Dermis microvascular lymphatic vessel endothelial cell (primary cell): Measurements from ENCODE around the gene ZC3H12A. TPM values are rescaled to one million over a fixed set of nuclear protein-coding genes. Genes with fewer than 3 reads are reported as not detected.

Experiments
- DNase-seq, 2 donors: peaks; one replicate each; pipeline versions ENCODE4 v3.0.0 to v3.0.0-alpha.2; 2010; ENCODE audit warnings: low read depth in 2 of 2
- total RNA-seq: library from RNA; depleted of rRNA; stranded (reverse); fragments of >200 nt; gene quantifications from 2 replicates; pipeline ENCODE4 v1.2.1, GENCODE V29; 2014

The ZC3H12A gene
- total RNA-seq = 1.9 and 2.3 TPM in 2 replicates

DNA sequence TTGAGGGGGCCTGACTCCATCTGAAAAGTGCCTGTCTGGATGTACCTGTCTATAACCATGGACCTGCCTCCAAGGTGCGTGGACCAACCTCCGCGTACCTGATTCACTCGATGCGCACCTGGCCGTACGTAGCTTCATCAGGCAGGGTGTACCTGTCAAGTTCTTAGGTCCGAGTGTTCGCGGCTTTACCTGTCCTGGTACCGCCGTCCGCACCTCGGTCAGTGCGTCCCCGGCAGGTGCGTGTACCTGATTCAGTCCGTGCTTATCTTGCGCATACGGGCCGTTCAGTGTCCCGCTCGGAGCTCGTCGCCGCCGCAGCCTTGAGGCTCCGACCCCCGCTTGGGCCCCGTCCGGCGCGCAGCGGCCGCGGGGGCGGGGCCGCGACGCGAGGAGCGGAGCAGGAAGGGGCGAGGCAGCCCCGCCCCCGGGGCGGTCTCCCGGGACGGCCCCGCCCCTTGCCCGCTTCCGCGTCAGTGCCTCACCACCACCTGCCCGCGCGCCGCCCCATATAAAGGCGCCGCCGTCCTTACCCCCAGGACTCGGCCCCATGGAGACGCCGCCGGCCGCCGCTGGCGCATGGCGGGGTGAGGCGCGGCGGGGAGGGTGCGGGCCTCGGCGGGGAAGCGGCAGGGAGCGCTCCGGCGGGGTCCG, at the start of gene ZC3H12A:
ZC3H12A (plus strand) TSS at position 535 of the 651 bp plus-strand sequence. CDS start 917 bp downstream, outside the sequence.
- peak; percentile 68 to 93 for DNase-seq

DNA sequence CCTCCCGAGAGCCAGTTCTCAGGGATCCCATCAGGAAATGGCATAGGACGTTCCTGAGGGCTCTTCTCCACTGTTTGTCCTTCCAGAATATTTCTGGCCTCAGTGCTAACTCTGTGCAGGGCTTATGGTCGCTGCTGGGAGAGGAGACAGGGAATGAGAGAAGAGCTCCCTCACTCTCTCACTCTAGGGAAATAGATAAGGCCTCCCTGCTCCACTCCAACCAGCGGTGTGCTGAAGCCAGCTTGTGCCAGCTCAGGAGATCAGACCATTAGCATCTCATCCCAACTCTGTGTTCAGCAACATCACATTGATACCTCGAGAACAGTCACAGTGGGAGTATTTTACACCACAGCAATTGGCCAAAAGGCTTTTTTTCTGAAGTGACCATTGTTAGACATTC, 49.2 kb upstream of the ZC3H12A start:
- DNase-seq = no peak

DNA sequence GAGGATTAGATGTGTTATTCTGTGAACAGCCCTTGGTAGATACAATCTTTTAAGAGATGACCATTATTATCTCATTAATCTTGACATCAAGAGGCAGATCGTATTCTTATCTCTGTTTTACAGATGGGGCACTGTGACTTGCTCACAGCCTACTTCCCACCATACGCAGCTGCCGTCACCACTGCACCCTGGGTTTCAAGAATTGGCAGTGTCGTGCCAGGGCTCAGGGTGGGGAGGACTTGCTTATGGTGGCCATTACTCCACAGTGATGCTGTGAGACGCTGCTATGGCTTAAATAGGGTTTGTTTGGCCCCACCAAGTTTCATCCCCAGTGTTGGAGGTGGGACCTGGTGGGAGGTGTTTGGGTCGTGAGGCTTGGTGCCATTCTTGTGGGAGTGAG, 45.4 kb upstream of the ZC3H12A start:
- DNase-seq = no peak

DNA sequence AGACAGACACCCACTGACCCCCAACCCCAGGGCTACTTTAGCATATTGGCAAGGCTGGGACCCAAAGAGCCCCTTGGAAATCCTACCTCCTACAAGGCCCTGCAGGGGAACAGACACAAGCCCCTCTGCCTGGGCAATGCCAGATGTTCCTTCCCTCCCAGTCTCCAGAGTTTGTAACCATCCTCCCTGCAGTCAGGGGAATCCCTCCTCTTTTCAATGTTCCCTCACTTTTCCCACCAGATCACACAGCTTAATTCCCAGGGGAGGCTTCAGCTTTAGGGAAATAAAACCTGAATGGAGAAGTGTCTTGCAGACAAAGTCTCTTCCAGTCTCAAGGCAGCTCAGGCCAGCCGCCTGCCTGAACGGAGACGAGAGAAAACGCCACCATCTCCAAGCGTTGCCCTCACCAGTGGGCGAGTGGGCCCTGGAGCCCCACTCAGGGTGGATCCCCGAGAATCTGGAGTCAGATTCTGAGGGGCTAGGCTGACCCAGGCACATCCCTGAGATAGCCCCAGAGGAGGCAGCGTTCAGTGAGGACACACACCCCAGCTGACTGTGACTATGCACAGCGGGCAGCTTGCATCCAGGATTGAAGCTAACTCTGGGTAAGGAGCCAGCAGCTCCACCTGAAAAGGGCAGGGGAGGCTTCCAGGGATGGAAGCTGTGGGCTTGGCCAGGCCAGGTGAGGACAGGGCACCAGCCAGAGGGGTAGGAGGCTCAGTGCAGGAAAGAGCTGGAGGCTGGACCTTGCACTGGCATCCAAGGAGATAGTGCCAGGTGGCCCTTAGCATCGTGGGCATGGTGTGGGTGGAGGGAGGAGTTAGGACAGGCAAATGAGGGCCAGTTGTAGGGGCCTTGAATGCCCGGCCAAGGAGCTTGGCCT, 44.0 kb upstream of the ZC3H12A start:
- no peak for DNase-seq

DNA sequence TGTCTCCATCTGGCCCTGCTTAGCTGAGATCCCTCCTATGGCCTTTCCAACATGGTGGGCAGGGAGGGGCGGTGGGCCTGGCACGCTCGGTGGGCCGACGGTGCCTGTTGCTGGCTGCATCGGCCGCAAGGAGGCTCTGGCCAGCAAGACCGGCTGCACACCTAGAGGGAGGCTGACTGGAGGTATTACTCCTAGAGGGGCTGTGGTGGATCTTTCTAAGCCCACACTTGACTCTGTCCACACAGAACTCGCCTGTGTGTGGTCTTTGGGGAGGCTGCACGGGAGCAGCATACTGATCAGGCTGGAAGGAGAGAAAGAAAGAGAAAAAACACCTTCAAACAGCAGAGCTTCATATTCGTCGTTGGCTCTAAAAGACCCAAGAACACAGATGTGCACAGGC, 41.7 kb upstream of the ZC3H12A start:
- no peak for DNase-seq

DNA sequence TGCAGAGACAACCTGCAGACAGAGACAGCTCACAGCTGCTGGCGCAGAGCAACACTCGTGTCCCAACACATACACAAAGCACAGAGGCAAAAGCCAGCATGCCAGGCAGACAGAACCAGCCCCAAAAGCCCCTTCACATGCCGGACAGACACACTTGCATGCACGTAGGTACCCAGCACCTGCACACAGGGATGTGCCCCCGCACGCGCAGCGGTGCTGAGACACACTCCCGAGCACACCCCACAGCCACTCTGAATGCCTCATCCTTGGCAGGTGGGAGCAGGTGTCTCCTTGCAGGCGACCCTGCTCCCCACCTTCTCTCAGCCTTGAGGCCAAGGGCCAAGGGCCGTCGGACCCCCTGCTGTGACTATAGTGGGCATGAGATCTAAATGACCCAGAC, 41.2 kb upstream of the ZC3H12A start:
- no peak for DNase-seq

DNA sequence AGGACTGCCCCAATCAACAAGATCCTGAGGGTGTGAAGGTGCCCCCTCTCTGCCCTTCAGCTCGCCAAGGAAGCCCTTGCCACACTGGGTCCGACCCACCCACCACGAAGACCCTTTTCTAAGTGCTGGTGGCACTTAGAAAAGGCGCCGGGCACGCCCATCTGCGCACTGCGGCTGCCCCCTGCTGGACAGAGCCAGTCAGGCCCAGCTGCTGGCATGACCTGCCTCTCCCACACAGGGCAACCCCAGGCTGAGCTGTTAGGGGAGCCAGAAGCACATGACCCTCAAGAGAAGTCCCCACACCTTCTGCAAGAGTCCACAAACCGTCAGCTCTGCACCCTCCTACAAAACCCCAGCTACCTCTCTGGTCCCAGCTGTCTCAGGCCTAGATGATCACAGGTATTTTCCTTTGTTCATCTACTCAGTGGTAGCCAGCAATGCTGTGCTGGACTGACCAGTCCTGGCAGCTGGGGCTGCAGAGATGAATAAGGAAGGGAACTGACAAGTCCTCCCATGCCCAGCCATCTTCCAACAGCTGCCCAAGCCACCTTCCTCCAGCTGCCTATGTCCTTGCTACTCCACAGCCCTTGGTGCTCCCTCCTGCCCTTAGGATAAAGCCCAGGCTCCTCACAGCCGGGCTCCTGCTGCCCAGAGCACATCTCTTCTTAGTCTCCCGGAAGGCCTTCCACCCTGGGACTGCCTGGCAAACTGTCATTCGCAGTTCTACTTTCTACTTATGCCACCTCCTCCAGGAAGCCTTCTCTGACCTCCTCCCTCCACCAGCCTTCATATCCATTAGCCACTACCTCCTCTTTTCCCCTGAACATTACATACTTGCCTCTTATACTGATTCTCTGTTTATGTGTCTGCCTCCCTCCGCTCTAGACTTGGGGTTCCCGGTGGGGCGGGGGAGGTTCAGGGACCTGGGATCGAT, 39.8 kb upstream of the ZC3H12A start:
- DNase-seq = peak in 1 of 2 donors; percentile 48

DNA sequence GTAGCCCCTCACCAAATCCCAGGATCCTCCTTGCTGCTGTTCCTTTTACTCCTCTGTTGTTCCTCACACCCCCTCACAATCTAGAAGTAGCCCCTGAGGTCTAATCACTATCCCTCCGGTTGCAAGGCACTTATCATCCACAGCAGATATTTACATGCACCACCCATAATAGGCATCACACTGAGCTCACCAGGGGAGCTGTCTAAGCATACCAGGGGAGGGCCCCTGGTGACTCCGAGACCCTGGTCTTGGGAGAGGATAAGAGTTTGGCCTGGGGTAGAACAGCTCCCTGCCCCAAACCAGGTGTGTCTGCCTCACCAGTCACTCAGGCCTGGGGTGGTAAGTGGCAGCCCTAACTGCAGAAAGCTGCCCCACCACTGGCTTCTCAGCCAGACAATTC, 37.3 kb upstream of the ZC3H12A start:
- DNase-seq = no peak

DNA sequence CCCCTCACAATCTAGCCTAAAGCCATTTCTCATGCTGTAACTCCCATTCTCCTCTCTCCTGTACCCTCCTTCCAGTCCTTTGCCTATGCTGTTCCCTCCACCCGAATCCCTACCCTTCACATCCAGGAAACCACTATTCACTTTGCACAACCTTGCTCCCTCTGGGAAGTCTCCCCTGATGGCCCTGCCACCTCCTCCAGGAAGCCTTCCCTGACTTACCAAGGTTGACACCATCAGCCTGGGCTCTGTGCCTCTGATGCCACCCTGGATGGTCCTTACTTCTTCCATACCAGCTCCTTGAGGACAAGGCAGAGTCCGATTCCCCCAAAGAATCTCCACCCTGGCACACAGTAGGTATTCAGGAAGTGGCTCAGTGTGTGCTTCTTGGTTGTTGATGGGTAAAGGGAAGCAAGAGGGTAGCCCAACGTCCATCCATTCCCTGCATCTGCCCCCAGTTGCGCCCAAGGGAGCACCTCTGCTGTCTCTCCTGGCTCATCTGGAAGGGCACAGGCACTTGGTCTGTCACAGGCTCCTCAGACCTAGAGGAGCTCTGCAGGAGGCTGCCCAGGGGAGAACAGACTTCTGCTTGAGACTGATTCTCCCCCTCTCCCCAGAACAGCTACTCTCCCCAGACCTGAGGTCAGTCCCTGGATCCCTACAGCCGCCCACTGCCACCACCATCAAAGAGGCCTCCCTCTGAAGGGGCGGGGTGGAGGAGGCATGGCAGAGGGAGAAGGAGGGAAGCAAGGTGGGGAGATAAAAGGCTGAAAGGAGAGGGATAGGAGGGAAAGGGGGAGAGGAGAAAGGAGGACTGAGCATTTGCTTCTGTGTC, 36.1 kb upstream of the ZC3H12A start:
- DNase-seq = no peak

DNA sequence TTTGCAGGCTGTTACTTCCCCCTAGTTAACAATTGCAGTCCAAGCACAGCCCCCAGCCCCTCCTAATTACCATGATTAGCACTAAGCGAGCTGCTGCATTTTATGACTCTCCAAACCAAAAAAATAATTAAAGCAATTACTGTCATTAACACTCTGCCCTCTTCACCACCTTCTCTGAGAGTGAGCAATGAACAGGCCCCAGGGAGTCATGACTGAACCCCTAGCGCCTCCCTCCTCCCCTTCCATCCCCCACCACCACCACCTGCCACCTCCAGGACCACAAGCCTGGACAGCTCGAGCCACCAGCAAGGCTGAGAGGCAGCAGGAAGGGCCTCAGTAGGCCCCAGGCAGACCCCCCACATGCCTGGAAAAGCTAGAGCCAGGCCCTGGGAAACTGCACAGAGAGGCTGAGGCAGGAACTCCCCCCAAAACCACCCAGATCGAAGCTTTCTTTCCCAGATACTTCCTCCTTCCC, 35.5 kb upstream of the ZC3H12A start:
- no peak for DNase-seq

DNA sequence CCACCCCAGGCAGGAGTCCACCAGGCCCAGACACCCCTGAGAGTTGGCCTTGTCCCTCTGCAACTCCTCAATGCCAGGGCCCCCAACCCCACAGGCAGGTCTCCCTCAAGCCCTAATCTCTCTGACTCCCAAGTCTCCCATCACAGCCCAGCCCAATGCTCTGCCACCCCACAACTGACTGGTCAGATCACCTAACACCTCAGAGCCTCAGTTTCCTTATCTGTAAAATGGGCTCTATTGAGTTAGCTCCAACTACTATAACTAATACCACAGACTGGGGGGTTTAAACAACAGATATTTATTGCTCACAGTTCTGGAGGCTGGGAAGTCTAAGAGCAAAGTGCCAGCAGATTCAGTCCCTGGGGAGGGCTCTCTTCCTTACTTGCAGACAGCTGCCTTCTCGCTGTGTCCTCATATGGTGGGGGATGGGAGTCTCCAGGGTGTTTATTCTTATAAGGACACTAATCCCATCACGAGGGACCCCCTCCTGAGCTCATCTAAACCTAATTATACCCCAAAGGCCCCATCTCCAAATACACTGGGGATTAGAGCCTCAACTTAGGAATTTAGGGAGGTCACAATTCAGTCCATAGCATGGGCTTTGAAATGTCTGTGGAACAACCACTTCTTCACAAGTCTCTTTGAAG, 34.9 kb upstream of the ZC3H12A start:
- no peak for DNase-seq

DNA sequence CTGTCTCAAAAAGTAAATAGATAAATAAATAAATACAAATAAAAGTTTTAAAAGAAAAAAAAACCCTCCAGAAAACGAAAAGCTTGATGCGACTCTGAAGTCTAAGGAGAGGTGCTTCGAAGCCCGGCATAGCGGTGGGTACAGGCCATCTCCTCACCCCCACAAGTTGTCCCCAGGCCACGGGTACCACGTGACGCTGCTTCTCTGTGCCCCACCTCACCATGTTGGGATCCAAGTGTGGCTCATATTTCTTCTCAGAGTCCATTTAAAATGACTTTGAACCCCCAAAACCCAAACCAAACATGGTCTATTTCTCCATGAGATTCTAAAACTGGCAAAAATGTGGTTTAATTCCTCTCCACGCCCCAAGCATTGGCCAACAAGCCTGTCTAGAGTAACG, 32.9 kb upstream of the ZC3H12A start:
- no peak for DNase-seq

DNA sequence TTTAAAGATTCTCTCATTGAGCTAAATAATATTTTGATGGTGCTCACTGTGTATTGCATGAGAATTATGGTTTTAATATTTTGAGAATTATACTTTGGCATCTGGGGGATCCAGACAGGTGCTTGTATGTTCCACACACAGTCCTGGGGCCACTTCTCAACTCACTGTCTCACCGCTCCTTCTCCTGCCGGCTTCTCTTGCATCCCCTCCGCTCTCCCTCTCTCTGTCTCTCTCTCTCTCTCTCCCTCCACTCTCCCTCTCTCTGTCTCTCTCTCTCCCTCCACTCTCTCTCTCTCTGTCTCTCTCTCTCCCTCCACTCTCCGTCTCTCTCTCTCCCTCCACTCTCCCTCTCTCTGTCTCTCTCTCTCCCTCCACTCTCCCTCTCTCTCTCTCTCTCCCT, 32.2 kb upstream of the ZC3H12A start:
- DNase-seq = no peak

DNA sequence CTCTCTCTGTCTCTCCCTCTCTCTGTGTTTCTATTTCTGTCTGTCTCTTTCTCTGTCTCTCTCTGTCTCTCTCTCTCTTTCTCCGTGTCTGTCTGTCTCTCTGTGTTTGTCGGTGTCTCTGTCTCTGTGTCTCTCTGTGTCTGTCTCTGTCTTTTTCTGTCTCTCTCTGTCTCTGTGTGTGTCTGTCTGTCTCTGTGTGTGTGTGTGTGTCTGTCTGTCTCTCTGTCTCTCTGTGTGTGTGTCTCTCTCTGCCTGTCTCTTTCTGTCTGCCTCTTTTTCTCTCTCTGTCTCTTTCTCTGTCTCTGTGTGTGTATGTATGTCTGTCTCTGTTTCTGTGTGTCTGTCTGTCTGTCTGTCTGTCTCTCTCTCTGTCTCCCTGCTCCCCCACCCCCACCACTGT, 31.7 kb upstream of the ZC3H12A start:
- DNase-seq = no peak

DNA sequence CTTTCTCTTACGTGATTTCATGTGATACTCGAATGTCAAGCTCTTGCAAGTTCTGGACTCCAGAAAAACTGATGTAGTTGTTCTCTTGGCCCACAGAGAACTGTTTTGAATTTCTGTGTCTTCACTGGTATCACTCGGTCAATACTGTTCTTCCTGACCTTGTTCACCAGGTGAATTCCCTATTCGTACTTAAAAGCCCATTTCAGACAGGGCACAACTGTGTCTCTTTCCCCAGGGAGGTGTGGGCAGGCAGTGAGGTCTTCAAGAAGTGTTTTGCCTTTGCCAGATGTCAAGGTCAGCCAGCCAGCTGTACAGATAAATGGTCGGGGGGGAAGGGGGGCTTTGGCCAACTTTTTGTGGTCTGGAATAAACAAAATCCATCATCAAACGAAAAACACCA, 27.5 kb upstream of the ZC3H12A start:
- DNase-seq = no peak

DNA sequence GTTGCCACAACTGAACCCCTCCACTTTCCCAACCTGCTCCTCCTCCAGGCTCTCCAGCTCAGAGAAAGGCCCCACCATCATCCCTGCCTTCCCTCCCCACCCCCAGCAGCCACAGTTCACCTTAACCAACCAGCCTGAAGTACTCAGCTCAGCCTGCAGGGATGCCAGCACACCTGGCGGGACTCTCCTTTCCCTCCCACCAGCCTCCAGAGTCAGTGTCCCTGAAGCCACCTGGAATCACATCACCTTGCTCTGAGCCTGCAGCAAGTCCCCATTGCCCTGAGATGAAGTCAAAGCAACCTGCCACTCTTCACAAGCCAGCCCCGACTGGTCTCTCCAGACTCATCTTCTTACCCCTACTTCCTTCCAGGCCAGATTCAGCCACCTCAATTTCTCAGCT, 26.2 kb upstream of the ZC3H12A start:
- no peak for DNase-seq

DNA sequence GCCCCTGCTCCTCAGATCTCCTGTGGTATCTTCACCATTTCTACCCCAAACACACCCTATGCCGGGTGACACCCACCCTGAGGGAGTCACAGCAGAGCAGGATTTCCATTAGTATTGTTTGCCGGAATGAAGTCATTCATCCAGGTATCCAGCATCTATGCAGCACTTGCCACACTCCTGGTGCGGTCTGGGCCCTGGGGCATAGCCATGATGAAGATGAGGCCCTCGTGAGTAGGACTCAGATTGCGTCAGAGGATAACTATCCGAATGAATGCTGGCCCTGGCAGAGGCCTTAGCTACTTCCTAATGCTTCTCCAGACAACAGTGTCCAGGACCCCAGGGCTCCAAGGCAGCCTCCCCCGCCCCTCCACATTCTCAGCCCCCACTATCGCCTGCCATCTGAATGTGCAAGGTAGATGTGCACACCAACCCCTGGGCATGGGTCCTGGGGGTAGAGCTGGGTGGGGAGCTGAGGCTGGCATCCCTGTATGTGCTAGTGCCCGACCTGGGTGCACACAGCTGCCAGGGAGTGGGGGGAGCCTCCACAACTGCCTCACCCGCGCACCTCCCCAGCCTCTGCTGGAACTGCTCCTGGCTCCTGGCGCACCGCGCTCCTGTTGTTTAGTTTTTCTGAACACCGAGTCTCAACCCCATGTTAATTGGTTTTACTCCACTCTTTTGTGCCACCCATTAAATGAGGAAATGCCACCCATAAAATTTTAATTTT, 25.5 kb upstream of the ZC3H12A start:
- DNase-seq = no peak

DNA sequence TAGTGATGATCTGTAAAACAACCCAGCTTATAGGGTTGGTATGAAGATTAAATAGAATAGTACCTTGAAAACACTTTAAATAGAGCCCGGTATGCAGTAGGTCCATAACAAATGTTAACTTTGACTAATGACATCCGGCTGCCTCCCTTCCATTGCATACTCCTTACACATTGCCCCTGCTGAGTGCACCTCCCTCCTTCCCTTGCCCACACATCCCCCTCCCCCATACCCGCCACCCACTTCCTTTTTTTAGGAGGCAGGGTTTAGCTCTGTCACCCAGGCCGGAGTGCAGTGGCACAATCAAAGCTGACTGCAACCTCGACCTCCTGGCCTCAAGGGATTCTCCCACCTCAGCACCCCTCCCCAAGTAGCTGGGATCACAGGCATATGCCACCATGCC, 24.4 kb upstream of the ZC3H12A start:
- no peak for DNase-seq

DNA sequence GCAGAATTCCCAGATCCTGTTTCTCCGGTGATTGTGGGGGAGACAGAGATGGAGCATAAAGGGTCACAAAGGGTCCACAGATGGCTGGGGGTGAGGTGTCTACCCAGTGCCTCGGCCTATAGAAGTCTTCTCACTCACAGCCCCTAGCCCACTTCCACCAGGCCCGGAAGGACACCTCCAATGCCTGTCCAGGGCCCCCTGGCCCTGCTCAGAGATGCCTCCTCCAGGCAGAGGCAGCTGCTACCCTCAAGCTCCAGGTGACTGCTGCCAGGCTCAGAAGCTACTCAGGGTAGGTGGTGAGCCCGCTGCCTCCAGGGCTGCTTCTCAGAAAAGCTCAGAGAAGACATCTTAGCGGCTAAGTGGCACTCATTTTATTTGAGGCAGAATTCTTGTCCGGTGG, 22.0 kb upstream of the ZC3H12A start:
- DNase-seq = no peak

DNA sequence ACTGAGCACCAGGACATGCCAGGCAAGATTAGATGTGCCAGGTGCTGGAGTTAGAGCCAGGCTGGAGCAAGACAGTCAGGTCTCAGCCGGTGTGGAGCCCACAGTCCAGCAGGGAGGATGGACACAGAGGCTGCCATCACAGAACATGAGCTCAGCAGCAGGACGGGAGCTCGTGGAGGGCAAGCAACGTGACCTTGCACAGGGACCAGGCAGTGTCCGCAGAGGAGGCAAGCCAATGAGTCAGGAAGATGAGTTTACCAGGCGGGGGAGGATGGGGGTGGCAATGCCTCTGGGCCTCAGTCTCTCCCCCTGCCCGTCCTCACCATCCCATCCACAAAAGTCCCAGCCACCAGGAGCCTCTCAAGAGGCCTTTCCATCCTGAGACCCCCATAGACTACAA, 20.7 kb upstream of the ZC3H12A start:
- DNase-seq = no peak
